Left forelimb (tissue), 1 donor: ENCODE results near the gene AMH.
A peak's percentile ranks its signal among the peaks of the same experiment; 100 is the strongest.
"Not testable (repeated sequence)": the region's sequence is repeated elsewhere in the genome, so short reads cannot be mapped to it uniquely, and the experiment has no call there.

Source experiments
- DNase-seq: peaks from one replicate; pipeline ENCODE4 v3.0.0-alpha.2; 2018; ENCODE audit warnings: low spot score

AMH gene

DNA sequence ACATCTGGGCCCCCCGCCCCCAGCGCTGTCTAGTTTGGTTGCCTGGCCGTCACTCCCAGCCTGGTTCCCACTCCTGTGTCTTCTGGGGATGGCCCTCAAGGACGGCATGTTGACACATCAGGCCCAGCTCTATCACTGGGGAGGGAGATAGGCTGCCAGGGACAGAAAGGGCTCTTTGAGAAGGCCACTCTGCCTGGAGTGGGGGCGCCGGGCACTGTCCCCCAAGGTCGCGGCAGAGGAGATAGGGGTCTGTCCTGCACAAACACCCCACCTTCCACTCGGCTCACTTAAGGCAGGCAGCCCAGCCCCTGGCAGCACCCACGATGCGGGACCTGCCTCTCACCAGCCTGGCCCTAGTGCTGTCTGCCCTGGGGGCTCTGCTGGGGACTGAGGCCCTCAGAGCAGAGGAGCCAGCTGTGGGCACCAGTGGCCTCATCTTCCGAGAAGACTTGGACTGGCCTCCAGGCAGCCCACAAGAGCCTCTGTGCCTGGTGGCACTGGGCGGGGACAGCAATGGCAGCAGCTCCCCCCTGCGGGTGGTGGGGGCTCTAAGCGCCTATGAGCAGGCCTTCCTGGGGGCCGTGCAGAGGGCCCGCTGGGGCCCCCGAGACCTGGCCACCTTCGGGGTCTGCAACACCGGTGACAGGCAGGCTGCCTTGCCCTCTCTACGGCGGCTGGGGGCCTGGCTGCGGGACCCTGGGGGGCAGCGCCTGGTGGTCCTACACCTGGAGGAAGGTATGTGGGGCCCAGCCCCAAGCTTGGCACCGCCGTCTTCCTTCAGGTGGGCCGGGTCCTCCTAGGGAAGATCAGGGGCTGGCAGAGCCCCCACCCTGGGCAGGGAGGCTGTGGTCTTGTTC, at the start of gene AMH:
Gene AMH (plus strand): TSS at position 314 of the 857 bp plus-strand sequence. CDS start 10 bp downstream, at position 324.
- DNase-seq, result no peak

- DNase-seq, result no peak
Measured at GRCh38 chr19:2199861-2200623, 49.1 kb upstream of the AMH start.

DNA sequence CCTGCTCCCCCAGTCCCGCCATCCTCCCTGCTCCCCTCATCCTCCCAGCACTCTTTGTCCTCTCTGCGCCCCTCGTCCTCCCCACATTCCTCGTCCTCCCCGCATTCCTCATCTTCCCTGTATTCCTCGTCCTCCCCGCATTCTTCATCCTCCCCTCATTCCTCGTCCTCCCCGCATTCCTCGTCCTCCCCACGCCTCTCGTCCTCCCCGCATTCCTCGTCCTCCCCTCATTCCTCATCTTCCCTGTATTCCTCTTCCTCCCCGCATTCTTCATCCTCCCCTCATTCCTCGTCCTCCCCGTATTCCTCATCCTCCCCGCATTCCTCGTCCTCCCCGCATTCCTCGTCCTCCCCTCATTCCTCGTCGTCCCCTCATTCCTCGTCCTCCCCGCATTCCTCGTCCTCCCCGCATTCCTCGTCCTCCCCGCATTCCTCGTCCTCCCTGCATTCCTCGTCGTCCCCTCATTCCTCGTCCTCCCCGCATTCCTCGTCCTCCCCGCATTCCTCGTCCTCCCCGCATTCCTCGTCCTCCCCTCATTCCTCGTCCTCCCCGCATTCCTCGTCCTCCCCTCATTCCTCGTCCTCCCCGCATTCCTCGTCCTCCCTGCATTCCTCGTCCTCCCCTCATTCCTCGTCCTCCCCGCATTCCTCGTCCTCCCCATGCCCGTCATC, 48.4 kb upstream of the AMH start:
- not testable (repeated sequence) for DNase-seq

GRCh38 chr19:2201473-2202148, 47.5 kb upstream of the AMH start:
- no peak for DNase-seq

- no peak for DNase-seq
Measured at GRCh38 chr19:2202366-2202765, 46.8 kb upstream of the AMH start.

GRCh38 chr19:2207008-2207407, 42.1 kb upstream of the AMH start:
- DNase-seq, result no peak

GRCh38 chr19:2207991-2208860, 40.9 kb upstream of the AMH start:
- DNase-seq, result peak; percentile 75

DNA sequence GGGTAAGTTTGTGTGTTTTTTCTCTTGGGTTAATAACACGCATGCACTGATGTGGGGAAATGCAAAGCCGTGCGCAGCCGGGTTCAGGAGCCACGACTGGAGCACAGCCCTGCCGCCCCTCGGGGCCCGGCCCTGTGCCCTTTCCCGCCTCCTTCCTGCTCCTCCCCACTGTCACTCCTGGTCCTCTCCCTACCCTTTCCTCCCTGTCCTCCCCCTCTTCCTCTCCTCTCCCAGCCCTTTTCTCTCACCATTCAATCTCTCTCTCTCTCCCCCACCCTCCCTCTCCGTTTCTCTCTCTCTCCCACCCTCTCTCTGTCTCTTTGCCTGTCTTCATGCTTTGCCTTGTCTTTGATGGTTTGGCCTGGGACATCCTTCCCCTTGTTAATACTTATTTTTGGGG, 40.1 kb upstream of the AMH start:
- no peak for DNase-seq

DNA sequence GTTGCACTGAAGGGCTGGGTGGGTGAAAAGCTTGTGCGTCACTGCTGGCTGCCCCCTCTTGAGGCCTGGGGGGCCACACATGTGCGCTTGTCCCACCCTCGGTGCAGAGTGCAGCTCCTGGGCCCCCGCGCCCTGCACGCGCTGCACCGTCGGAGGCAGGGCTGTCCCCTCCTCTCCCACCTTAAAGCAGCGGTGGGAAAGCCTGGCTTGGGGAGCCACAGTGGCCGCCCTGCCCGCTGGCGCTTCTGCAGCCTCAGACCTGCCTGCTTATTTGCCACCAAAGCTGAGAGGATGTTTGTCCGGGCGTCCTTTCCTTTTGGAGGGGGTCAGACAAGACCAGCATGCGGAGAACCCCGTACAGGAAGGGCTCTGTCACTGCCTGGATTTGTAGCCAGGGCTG, 39.7 kb upstream of the AMH start:
- no peak for DNase-seq

DNA sequence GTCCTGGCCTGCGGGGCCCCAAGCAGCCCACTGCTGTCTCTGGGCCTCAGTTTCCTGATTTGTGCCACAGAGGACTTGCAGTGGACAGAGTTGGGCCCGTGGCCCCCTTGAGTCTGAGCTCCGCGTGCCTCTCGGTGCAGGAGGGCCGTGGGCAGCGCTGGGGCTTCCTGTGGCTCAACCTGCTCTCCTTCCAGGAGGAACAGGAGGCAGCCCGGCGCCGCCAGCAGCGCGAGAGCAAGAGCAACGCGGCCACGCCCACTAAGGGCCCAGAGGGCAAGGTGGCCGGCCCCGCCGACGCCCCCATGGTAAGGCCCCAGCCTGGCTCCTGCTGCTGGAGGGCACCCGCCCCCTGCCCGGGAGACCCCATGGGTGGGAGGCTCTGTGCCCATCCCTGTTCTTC, 38.9 kb upstream of the AMH start:
- DNase-seq, result no peak

GRCh38 chr19:2210987-2211740, 38.0 kb upstream of the AMH start:
- no peak for DNase-seq

GRCh38 chr19:2212861-2213711, 36.0 kb upstream of the AMH start:
- DNase-seq, result no peak

- peak; percentile 84 for DNase-seq
Measured at GRCh38 chr19:2213799-2214198, 35.3 kb upstream of the AMH start.

- peak; percentile 78 for DNase-seq
Measured at GRCh38 chr19:2214251-2214650, 34.9 kb upstream of the AMH start.

GRCh38 chr19:2215281-2215751, 33.8 kb upstream of the AMH start:
- DNase-seq, result no peak

DNA sequence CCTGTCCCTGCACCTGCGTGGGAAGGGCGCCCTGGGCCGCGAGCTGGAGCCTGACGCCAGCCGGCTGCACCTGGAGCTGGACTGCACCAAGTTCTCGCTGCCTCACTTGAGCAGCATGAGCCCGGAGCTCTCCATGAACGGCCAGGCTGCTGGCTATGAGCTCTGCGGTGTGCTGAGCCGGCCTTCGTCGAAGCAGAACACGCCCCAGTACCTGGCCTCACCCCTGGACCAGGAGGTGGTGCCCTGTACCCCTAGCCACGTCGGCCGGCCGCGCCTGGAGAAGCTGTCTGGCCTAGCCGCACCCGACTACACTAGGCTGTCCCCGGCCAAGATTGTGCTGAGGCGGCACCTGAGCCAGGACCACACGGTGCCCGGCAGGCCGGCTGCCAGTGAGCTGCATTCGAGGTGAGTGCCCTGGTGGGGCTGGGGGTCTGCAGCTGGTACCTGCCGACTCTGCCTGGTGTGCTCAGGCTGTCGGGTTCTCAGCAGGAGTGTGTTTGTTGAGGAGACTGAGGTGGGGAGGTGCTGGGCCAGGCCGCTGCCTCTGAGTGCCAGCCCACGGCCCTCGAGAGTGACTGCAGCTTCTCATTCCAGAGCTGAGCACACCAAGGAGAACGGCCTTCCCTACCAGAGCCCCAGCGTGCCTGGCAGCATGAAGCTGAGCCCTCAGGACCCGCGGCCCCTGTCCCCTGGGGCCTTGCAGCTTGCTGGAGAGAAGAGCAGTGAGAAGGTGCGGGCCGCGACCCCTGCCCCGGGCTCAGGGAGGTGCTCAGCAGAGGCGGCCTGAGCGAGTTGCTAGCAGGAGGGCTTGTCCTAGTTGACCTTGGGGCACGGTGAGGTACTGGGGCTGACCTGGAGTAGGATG, 32.5 kb upstream of the AMH start:
- DNase-seq, result no peak

DNA sequence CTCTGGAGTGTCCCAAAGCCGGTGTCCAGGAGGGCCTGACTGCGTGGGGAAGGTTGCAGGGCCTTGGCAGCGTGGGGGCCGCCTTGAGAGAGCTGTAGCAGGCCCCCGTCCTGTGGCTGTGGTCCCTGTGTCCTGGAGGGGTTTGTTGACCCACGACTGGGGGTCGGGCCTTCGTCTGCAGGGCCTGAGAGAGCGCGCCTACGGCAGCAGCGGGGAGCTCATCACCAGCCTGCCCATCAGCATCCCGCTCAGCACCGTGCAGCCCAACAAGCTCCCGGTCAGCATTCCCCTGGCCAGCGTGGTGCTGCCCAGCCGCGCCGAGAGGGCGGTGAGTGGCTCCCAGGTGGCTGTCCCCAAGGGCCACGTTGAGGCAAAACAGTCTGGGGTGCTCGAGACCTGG, 31.5 kb upstream of the AMH start:
- DNase-seq, result no peak

- no peak for DNase-seq
Measured at GRCh38 chr19:2219726-2220125, 29.4 kb upstream of the AMH start.
